Muscle layer of colon (tissue), 2 donors: ENCODE results near the gene PPFIBP2.

ENCODE experiments used
- H3K27ac ChIP-seq: one replicate; pipeline ENCODE4 v1.7.0; 2013; ENCODE audit warnings: low read depth, mild to moderate bottlenecking, low read length, moderate library complexity
- H3K27me3 ChIP-seq, 2 donors: one replicate each; pipeline ENCODE4 v1.7.0; 2013; ENCODE audit warnings: low read length in 2 of 2, mild to moderate bottlenecking in 2 of 2; ENCODE audit not compliant: insufficient read depth in 2 of 2, control insufficient read depth in 1 of 2
- H3K36me3 ChIP-seq: one replicate; pipeline ENCODE4 v1.7.0; 2013; ENCODE audit warnings: mild to moderate bottlenecking, low read length; ENCODE audit not compliant: insufficient read depth
- H3K4me1 ChIP-seq: one replicate; pipeline ENCODE4 v1.7.0; 2013; ENCODE audit warnings: mild to moderate bottlenecking, low read length; ENCODE audit not compliant: insufficient read depth
- H3K4me3 ChIP-seq, 2 donors: one replicate each; pipeline ENCODE4 v1.7.0; 2013; ENCODE audit warnings: low read length in 2 of 2, low read depth in 1 of 2, mild to moderate bottlenecking in 1 of 2, moderate library complexity in 1 of 2
- H3K9ac ChIP-seq: one replicate; pipeline ENCODE4 v1.7.0; 2013; ENCODE audit warnings: low read length
- H3K9me3 ChIP-seq: one replicate; pipeline ENCODE4 v1.7.0; 2013; ENCODE audit warnings: mild to moderate bottlenecking, low read length
- donor health status: abdominal sarcoma.
- donor health status: Adenocarcinoma of cecum.

PPFIBP2 gene

DNA sequence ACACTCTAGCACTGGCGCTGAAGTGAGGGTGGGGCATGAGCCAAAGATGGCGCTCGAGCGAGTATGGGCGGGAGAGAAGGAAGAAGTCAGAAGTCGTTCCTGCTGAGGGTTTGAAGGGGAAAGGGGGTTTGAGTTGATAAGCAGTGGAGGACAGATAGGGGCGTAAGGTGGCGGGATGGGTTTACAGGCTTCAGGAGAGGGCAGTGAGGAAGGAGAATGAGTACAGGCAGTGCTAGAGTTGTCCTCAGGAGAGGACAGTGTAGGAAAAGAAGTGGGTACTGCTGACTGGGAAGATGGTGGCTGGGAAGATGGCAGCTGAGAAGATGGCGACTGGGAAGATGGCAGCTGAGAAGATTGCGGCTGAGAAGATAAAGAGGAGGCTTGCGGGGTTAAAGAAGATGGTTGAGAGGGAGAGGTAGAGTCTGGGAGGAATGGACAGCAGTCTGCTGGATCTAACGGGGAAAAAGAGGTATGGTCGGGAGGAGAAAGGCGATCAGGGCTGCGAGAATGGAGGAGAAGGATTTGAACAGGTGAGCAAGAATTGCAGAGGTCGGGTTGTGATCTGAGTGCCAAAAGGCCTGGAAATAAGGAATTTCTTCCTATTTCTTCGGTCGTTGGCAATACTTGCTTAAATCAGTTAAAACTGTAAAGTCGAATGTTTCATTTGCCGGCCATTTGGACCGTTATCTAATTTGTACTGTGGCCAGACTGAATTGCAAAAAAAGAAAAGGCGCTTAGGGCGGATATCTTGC lies 5.2 kb downstream of the PPFIBP2 start:
- Histone ChIP-seq H3K9me3 (no peaks in the 10 kb centered on the region), H3K4me1 (no peaks in the 10 kb centered on the region), H3K36me3 (no peaks in the 10 kb centered on the region), H3K4me3 (no peak overlapping the region), H3K9ac (no peak overlapping the region), H3K27me3 (no peaks in the 10 kb centered on the region), H3K27ac (no peak overlapping the region)

DNA sequence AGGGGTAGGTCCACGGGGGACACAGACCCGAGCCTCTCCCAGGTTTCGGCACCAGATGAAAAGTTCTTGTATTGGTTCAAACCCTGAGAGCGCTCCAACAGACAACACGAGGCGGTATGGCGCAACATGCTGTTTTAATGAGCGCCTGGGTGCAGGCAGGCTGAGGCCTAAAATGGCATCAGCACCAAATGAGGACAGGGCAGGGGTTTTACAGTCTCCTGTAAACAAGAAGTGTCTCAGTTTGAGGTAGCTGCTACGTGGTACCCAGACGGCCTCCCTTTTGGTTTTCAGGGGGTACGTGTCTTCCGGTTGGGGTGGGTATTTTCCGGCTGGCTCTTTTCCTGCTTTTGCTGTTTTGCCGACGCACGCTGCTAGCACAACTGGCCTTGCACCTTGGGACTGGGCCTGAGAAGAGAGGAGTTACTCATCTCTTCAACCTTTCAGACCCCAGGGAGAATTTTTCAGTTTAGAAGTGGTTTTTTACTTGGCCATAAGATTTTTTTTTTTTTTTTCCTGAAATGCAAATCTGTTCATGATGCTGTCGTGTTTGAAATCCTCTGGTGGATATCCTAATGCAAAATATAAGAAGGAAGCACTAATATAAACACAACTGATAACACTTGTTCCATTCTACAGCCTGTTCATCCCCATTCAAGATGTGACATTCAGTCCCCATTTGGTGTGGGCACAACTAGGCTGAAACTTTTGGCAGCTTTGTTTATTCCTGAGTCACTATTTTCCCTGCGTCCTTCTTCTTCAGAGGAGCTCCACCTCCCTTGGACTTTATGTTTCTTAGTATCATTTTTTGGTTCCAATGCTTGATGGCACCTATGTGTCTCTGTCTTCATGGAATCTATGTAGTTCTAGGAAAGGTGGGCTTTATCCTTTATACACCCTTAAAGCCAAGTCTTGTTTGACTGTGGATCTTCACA lies 6.5 kb downstream of the PPFIBP2 start:
- no peak overlapping the region for H3K9ac ChIP-seq
- no peaks in the 10 kb centered on the region for H3K9me3 ChIP-seq
- no peaks in the 10 kb centered on the region for H3K36me3 ChIP-seq
- no peak overlapping the region for H3K4me3 ChIP-seq
- no peak overlapping the region for H3K27ac ChIP-seq
- H3K4me1 ChIP-seq, result no peaks in the 10 kb centered on the region
- H3K27me3 ChIP-seq, result no peaks in the 10 kb centered on the region

DNA sequence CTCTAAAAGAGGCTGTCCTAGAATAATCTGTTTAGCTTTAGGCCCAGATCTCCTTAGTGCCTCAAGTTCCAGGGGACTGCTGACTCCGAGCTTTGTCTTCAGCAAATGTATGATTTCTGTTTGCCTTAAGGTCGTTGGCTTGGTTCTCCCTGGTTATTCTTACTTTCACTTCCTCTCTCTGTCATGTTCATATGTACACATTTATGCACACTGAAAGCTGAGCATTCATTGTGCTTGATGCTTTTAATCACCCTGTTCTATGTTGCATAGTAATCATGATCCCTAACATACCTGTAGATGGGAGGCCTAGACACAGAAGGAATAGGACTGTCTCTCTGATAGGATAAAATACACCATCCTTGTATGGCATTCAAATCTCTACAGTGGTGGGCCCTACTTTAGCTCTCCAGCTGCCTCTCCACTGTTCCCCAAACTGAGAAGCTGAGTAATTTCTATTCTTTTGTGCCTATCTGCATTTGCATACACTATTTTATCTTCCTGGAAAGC lies 7.2 kb downstream of the PPFIBP2 start:
- Histone ChIP-seq H3K9me3 (no peaks in the 10 kb centered on the region), H3K36me3 (no peaks in the 10 kb centered on the region), H3K4me3 (no peak overlapping the region), H3K27ac (no peak overlapping the region), H3K4me1 (no peaks in the 10 kb centered on the region), H3K9ac (no peak overlapping the region), H3K27me3 (no peaks in the 10 kb centered on the region)

DNA sequence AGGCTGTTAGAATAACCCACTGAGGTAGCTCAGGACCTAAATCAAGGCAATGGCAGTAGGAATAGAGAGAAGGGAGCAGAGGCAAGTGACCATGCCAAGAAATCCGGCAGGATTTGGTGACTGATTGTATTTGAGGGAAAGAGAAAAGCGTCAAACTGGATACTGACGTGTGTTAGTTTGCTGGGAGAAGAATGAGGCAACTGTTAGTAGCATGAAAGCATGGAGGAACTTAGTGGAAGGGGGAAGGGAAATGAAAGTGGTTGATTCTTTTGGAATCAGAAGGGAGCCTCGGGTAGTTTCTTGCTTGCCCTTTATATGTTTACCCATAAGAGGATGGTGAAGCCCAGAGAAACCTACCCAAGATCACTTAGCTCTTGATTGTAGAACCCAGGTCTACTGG lies 8.3 kb downstream of the PPFIBP2 start:
- Histone ChIP-seq H3K27me3 (no peaks in the 10 kb centered on the region), H3K9ac (no peak overlapping the region), H3K9me3 (no peaks in the 10 kb centered on the region), H3K27ac (no peak overlapping the region), H3K4me1 (no peaks in the 10 kb centered on the region), H3K4me3 (no peak overlapping the region), H3K36me3 (no peaks in the 10 kb centered on the region)

DNA sequence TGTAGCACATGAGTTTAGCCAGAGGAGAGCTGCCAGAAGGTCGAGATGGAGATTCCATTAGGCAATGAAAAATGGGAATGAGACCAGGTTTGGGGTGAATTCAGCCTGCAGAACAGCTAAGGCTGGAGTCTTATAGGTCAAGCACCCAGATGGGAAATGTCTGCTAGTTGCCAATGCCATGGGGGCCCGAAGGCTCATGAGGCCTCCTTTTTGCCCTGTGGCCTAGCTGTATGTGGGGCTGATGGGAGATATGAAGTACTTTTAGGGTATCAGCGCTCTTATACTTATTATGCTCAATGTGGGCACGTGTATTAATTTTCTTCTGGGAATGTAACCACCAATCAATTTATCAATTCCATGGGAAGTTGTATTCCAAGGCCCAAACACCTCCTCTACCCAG lies 8.7 kb downstream of the PPFIBP2 start:
- H3K4me3 ChIP-seq, result no peak overlapping the region
- H3K9ac ChIP-seq, result no peak overlapping the region
- H3K27ac ChIP-seq, result no peak overlapping the region
- H3K27me3 ChIP-seq, result no peaks in the 10 kb centered on the region
- H3K9me3 ChIP-seq, result no peaks in the 10 kb centered on the region
- no peaks in the 10 kb centered on the region for H3K4me1 ChIP-seq
- H3K36me3 ChIP-seq, result no peaks in the 10 kb centered on the region

DNA sequence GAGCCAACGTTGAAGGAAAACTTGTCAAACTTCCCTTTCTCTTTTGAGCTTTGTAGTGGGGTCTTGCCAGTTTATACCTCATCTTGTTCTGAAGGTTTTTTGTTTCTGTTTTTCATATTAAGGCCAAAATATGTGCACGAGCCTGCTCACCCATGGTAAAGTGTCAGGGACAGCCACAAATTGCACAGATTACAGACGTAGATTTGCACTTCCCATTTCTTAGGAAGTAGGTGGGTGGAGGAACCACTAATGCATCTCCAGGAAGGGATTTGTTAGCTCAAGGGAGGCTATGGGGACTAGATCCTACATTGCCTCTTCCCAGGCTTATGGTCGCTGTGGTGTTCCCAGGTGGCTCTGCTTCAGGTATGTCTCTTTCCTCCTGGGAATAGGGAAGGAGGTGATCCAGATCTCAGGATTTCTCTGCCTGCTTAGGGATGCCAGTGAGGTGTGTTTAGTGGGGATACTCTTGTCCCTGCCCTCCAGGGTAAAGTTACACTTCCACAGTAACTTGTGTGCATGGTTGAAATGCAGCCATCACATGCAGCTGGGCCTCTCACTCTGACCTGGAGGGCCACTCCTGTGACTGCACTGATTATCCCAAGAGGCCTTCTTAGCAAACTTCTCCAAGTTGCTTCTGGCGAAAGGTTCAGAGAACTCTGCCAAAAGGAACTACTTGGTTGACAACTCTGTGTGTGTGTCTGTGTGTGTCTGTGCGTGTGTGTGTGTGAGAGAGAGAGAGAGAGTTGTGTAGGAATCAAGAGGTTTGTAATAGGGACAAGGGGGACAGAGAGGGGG lies 9.8 kb downstream of the PPFIBP2 start:
- Histone ChIP-seq H3K9ac (no peak overlapping the region), H3K4me3 (no peak overlapping the region), H3K4me1 (no peaks in the 10 kb centered on the region), H3K27ac (no peak overlapping the region), H3K9me3 (no peaks in the 10 kb centered on the region), H3K36me3 (no peaks in the 10 kb centered on the region), H3K27me3 (no peaks in the 10 kb centered on the region)

DNA sequence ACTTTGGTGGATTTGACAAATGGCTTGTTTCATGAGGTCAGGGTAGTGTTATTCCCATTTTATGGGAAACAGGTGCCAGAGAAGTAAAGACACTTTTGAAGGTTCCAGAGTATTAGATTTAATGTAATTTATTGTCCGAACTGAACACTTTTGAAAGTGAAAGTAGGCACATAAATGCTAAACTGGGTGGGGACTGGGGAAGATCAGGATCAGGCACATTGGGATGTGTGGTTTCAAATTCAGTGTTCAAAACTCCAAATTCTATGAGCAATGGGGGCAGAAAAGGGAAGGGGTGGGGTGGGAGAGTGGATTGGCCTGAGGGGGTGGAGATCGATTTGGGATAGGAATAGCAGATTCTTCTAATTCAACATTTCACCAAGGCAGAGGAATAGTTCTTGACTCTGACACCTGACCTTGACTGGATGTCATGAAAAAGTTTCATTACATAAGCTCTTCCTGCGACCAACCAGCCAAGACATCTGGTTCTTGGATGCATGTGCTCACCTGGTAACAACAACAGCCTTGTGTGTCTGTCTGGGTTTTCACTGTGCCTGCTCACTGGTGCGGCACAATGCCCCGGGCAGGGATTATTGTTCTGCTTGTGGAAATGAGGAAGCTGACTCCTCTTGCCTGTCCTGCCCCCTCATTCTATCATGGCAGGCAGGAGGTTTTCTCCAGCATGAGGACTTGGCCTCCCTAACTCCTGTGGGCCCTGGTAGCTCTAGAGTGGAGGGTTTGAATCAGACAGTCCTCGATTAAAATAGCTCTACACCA lies 10.8 kb downstream of the PPFIBP2 start:
- no peaks in the 10 kb centered on the region for H3K9me3 ChIP-seq
- H3K4me3 ChIP-seq, result no peak overlapping the region
- H3K27ac ChIP-seq, result no peak overlapping the region
- no peaks in the 10 kb centered on the region for H3K27me3 ChIP-seq
- no peaks in the 10 kb centered on the region for H3K36me3 ChIP-seq
- no peak overlapping the region for H3K9ac ChIP-seq
- H3K4me1 ChIP-seq, result no peaks in the 10 kb centered on the region

DNA sequence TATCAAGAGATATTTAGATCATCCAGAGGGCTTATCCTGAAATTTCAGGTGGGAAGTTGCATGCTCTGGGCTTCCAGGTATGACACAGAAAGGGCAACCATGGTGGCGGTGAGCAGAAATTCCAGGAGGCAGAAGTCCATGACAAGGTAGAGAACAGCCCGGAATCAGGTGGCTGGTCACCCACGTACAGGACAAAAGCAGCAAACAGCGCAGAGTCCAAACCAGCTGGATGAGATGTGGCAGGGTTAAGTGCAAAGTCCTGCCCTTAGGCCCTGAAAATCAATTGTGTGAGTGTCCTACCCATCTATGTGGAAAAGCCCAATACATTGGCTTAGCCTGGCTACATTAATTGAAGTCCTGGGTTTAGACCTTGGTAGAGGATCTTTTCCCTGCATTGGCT lies 11.6 kb downstream of the PPFIBP2 start:
- Histone ChIP-seq H3K9ac (no peak overlapping the region), H3K27me3 (no peaks in the 10 kb centered on the region), H3K27ac (no peak overlapping the region), H3K4me3 (no peak overlapping the region), H3K4me1 (no peaks in the 10 kb centered on the region), H3K9me3 (no peaks in the 10 kb centered on the region), H3K36me3 (no peaks in the 10 kb centered on the region)

DNA sequence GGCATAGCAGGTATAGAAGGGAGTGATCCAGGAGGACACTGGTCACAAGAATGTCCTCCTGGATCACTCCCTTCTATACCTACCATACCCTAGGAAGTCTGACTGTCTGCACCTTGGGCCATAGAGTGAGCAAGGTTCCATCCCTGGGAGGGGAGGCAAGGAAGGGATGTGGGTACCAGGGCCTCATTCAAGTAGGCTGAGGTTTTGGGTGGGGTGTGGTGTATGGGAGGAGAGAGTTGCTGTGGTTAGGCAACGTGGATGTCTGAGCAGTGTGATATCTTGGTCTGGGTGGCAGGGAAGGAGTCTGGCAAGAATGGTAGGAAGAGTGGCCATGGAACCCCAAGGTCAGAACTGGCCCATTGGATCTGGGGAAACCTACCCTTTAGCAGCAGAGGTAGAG lies 13.2 kb downstream of the PPFIBP2 start:
- Histone ChIP-seq H3K9ac (no peak overlapping the region), H3K27me3 (no peaks in the 10 kb centered on the region), H3K36me3 (no peaks in the 10 kb centered on the region)

DNA sequence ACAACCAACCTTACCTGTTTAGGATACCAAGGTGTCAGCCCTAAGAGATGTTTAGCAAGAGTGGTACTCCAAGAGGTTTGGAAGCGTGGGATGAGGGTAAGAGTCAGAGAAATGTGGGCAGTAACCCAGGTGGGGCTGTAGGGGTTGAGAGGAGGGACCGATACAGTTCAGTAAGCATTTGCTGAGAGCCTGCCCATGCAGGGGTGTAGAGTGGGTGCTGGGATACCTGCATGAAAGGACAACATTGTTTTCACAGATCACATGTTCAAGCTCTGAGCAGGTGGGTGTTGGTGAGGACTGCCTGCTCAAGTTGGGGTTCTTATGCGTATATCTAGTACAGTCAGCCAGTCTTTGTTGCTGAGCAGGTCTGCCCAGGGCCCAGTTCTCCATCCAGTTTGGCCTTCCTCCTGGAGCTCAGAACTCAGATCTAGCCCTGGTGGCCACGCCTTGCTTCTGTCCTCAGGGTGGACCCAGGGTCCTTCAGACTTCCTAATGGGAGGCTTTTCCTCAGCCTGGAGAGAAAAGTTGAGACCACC lies 14.8 kb downstream of the PPFIBP2 start:
- no peak overlapping the region for H3K27ac ChIP-seq
- H3K9me3 ChIP-seq, result no peaks in the 10 kb centered on the region
- H3K4me3 ChIP-seq, result no peak overlapping the region
- no peak overlapping the region for H3K9ac ChIP-seq
- no peaks in the 10 kb centered on the region for H3K27me3 ChIP-seq
- H3K4me1 ChIP-seq, result no peaks in the 10 kb centered on the region
- no peaks in the 10 kb centered on the region for H3K36me3 ChIP-seq

More for the DNA sequence above, 13.2 kb downstream of the PPFIBP2 start:
- Histone ChIP-seq H3K9me3 (no peaks in the 10 kb centered on the region), H3K27ac (no peak overlapping the region), H3K4me3 (no peak overlapping the region), H3K4me1 (no peaks in the 10 kb centered on the region)
